Ammon's horn (tissue), 1 donor: ENCODE measurements around the gene TOMM7.
"Not testable (repeated sequence)": the region's sequence is repeated elsewhere in the genome, so short reads cannot be mapped to it uniquely, and the experiment has no call there.

ENCODE experiments used
- DNase-seq: peaks from one replicate; pipeline ENCODE4 v3.0.0-alpha.2; 2016; ENCODE audit warnings: low spot score

Gene TOMM7

DNA sequence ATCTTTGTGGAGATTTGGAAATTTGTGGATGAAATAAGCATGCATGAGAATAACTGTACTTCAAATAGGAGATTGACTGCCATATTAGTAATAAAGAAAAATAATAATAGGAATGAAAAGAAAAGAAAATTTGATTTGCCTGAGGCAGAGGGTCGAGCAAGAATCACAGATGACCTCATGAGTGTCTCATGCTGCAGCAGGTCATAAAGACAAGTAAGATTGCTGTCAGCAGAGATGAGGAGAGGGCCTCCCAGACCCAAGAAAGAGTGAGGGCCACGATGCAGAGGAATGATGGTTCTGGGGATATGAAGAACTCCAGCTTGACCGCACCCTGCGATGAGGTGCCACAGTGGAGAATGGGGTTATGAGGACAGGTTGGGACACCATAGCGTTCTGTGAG, 39.2 kb downstream of the TOMM7 start:
- no peak for DNase-seq

DNA sequence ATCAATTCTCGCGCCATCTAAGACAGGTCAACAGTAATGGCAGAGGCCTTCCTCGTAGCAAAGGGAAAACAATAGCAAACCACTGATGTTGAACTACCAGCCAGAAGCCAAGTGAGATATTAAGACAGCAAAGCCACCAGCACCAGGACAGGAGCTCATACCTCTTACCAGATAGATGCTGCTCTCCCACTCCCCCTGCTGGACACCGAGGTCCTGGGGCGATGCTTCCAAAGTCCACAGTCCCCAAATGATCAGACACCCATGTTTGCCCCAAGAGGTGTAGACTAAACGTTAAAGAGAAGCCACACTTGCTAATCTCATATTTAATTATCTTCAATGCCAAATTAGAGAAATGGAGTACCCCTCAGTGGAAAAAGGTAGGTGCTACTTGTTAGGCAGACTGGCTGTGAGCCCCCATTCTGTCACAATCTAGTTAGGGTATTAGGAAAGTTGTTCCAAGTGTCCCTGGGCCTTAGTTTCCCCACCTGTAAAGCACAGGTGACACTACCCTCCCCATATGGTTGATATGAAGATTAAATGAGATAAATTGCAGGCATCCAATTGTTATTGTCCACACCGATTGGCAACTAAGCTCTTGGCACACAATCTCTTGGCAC, 39.9 kb downstream of the TOMM7 start:
- peak; percentile 42 for DNase-seq

GRCh38 chr7:22781230-22781711, 41.4 kb downstream of the TOMM7 start:
- no peak for DNase-seq

DNA sequence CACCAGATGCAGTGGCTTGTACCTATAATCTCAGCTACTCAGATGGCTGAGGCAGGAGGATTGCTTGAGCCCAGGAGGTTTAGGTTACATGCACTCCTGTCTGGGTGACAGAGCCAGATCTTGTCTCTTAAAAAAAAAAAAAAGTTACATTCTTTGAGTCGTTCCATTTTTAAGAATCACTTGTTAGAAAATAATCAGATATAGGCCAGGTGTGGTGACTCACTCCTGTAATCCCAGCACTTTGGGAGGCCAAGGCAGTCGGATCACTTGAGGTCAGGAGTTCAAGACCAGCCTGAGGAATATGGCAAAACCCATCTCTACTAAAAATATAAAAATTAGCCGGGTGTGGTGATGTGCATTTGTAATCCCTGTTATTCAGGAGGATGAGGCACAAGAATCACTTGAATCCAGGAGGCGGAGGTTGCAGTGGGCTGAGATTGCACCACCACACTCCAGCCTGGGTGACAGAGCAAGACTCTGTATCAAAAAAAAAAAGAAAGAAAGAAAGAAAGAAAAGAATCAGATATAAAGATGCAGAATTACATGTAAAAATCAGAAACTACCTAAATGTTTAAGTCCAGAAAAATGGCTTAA, 42.8 kb downstream of the TOMM7 start:
- not testable (repeated sequence) for DNase-seq

GRCh38 chr7:22776964-22777363, 45.7 kb downstream of the TOMM7 start:
- no peak for DNase-seq

DNA sequence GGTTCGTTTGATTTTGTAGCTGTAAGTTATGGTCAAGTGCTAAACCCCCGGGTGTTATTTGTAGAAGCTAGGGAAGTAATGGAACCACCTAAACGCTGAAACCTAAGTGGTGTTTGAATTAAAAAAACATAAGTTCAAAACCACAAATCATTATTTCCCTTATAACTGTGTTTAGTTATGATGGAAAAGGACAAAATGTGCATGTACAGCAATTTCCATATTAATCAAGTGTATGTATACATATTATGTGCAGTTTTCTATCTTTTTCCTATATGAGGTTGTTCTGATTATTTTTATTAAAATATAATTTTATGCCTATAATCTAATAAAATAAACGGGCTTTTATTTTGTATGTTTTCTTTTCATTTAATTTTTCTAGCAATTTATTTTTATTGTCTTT, 49.8 kb downstream of the TOMM7 start:
- DNase-seq, result no peak

GRCh38 chr7:22771872-22772228, 50.8 kb downstream of the TOMM7 start:
- no peak for DNase-seq

- DNase-seq, result no peak
These were observed 51.3 kb downstream of the TOMM7 start for GRCh38 chr7:22771194-22771871.

DNA sequence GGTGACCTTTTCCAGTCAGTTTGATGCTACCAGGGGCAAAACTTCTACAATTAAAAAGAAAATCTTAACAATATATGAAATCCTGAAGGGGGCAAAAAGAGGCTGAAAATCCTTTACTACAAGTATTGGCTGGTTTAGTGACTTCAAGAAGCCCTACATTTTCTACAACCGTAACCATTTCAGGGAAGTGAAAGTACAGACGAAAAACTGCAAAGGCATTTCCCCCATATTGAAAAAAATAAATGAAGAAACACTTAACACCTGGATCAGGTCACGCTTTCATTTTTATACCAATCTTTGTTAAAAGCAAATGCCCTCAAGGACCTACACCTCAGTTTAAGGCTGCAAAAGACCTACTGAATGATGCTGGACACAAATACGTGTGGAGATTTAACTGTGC, 57.0 kb downstream of the TOMM7 start:
- DNase-seq, result no peak
